Measurements from ENCODE around the gene FAM184A. TPM values are rescaled to one million over a fixed set of nuclear protein-coding genes. Genes with fewer than 3 reads are reported as not detected.
"Not testable (repeated sequence)": the region's sequence is repeated elsewhere in the genome, so short reads cannot be mapped to it uniquely, and the experiment has no call there.

FAM184A gene
- total and polyA plus RNA-seq, 2 of the 13 experiments (the other 11 are each of a cell fraction or from before 2014, with no cell fraction given) = 7.0 to 18.0 TPM

GRCh38 chr6:118997426-118997825 is 81.0 kb downstream of the FAM184A start:
- H2AFZ ChIP-seq (ENCODE audit: low read length); H3K36me3 ChIP-seq (replicated peaks in 1 of 2; ENCODE audit: control insufficient read depth in 1 of 2, insufficient read depth in 2 of 2, low read length in 2 of 2); CTCF ChIA-PET (ENCODE audit: low intra/inter-chr PET ratio, low total read pairs); H3K79me2 ChIP-seq (ENCODE audit: insufficient read depth, low read length); DNase-seq (ENCODE audit: low spot score); H3K27ac ChIP-seq (ENCODE audit: extremely low read length, insufficient read depth, low read length); ATAC-seq; BruUV-seq (replicated peaks); intact Hi-C loops (cut with micrococcal nuclease; ENCODE audit: unreplicated experiment); H3K4me3 ChIP-seq (replicated peaks in 1 of 3; ENCODE audit: insufficient read depth in 1 of 3, low read depth in 2 of 3, low read length in 3 of 3); POLR2A ChIA-PET; FAIRE-seq; H3K4me2 ChIP-seq (ENCODE audit: low read depth, low read length); H3K9ac ChIP-seq (ENCODE audit: insufficient read depth, low read depth, low read length); H3K27me3 ChIP-seq (ENCODE audit: control insufficient read depth in 1 of 2, insufficient read depth in 2 of 2, low read length in 2 of 2); in situ Hi-C loops (cut with HindIII; ENCODE audit: extremely low pct_ligation_motif_present, low pct_unique_long_range_greater_than_20kb); H4K20me1 ChIP-seq (ENCODE audit: insufficient read depth, low read length); H3K9me3 ChIP-seq (ENCODE audit: low read length): not testable (repeated sequence)
- 94% methylated on average over 3 of the region's 3 CpGs for WGBS (ENCODE audit: low lambda C conversion rate)
- peaks cover 19% of the 10 kb centered on the region for H3K4me1 ChIP-seq (ENCODE audit: insufficient read depth, low read length)
- TF ChIP-seq CEBPB (IDR thresholded peaks at IDR 0.05; ENCODE audit: borderline replicate concordance, low read depth, low read length) (peak; percentile 50; the same call in 1 of the 2 replicates), ZNF770 (CRISPR knock-in tag; IDR thresholded peaks at IDR 0.05) (0 out of 2 replicates have a peak, but pooled peaks have one; percentile 23), CEBPG (CRISPR knock-in tag; IDR thresholded peaks at IDR 0.05) (0 out of 2 replicates have a peak, but pooled peaks have one; percentile 39)

DNA sequence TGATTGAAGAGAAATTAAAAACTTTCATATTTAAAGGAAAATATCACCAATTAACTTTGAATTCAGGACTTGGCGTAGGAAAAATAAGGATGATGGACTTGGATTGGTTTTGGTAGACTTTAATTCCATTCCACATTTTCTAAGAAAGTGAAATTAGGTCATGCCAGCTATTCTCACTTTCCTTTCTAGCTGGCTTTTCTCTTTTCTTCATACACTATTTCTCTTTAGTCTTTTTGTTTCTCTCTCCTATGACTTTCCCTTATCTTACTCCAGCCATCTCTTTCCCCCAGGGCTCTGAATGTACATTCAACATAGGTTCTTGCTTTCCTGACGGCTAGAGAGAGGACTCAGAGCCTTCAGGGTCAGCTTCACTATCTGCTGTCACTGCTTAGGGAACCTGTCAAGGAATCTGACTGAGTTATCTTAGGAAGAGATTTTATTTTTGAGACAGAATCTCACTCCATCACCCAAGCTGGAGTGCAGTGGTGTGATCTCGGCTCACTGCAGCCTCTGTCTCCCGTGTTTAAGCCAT is 82.1 kb downstream of the FAM184A start:
- no peaks in the 10 kb centered on the region for H3K36me3 ChIP-seq (replicated peaks in 1 of 2; ENCODE audit: control insufficient read depth in 1 of 2, insufficient read depth in 2 of 2, low read length in 2 of 2)
- no peak overlapping the region for H3K4me2 ChIP-seq (ENCODE audit: low read depth, low read length)
- ChIA-PET CTCF (ENCODE audit: low intra/inter-chr PET ratio, low total read pairs) (no interaction called here), POLR2A (no interaction called here)
- FAIRE-seq (no peak), ATAC-seq (no peak), DNase-seq (ENCODE audit: low spot score) (no peak)
- H2AFZ ChIP-seq (ENCODE audit: low read length) = no peak overlapping the region
- no peak overlapping the region for H3K9ac ChIP-seq (ENCODE audit: insufficient read depth, low read depth, low read length)
- H3K27ac ChIP-seq (ENCODE audit: extremely low read length, insufficient read depth, low read length) = no peak overlapping the region
- in situ Hi-C loops (cut with HindIII; ENCODE audit: extremely low pct_ligation_motif_present, low pct_unique_long_range_greater_than_20kb) = no loop called here
- no peaks in the 10 kb centered on the region for H4K20me1 ChIP-seq (ENCODE audit: insufficient read depth, low read length)
- no peaks in the 10 kb centered on the region for H3K27me3 ChIP-seq (ENCODE audit: control insufficient read depth in 1 of 2, insufficient read depth in 2 of 2, low read length in 2 of 2)
- 92% methylated on average over 4 of the region's 4 CpGs for WGBS (ENCODE audit: low lambda C conversion rate)
- intact Hi-C loops (cut with micrococcal nuclease; ENCODE audit: unreplicated experiment) = no loop called here
- BruUV-seq (replicated peaks) = no TSS peak
- H3K4me3 ChIP-seq (replicated peaks in 1 of 3; ENCODE audit: insufficient read depth in 1 of 3, low read depth in 2 of 3, low read length in 3 of 3) = no peak overlapping the region
- peaks cover 19% of the 10 kb centered on the region for H3K4me1 ChIP-seq (ENCODE audit: insufficient read depth, low read length)
- no peaks in the 10 kb centered on the region for H3K9me3 ChIP-seq (ENCODE audit: low read length)
- no peaks in the 10 kb centered on the region for H3K79me2 ChIP-seq (ENCODE audit: insufficient read depth, low read length)
- TF ChIP-seq, protein P1, sequence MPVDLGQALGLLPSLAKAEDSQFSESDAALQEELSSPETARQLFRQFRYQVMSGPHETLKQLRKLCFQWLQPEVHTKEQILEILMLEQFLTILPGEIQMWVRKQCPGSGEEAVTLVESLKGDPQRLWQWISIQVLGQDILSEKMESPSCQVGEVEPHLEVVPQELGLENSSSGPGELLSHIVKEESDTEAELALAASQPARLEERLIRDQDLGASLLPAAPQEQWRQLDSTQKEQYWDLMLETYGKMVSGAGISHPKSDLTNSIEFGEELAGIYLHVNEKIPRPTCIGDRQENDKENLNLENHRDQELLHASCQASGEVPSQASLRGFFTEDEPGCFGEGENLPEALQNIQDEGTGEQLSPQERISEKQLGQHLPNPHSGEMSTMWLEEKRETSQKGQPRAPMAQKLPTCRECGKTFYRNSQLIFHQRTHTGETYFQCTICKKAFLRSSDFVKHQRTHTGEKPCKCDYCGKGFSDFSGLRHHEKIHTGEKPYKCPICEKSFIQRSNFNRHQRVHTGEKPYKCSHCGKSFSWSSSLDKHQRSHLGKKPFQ (CRISPR knock-in tag; IDR thresholded peaks at IDR 0.05; ENCODE audit: insufficient replicate concordance) = no peak
- TF ChIP-seq TBP (CRISPR knock-in tag; IDR thresholded peaks at IDR 0.05) (no peak), POLR2AphosphoS5 (IDR thresholded peaks at IDR 0.05; ENCODE audit: low read depth, low read length) (no peak), SNAPC2 (CRISPR knock-in tag; IDR thresholded peaks at IDR 0.05) (no peak), SKI (IDR thresholded peaks at IDR 0.05; ENCODE audit: partially characterized antibody) (no peak), TBX3 (IDR thresholded peaks at IDR 0.05; ENCODE audit: borderline replicate concordance) (no peak), MATR3 (CRISPR knock-in tag; IDR thresholded peaks at IDR 0.05) (no peak), ATF4 (CRISPR knock-in tag; IDR thresholded peaks at IDR 0.05) (no peak), ZNF550 (CRISPR knock-in tag; IDR thresholded peaks at IDR 0.05; ENCODE audit: borderline replicate concordance) (no peak)
